Mesenchymal stem cell (in vitro differentiated cells and primary cell): ENCODE measurements around the gene GRK1.

Source experiments
- DNase-seq: peaks from one replicate; pipeline ENCODE4 v3.0.0-alpha.2; 2013
- H2AFZ ChIP-seq: one replicate; pipeline ENCODE4 v1.6.1; 2013; ENCODE audit warnings: low read depth, mild to moderate bottlenecking, control low read depth, inconsistent platforms, low read length, moderate library complexity
- H2AK5ac ChIP-seq: 2 replicates; pipeline ENCODE4 v1.6.1; 2013; ENCODE audit warnings: low read length, moderate library complexity, mild to moderate bottlenecking, inconsistent platforms; ENCODE audit not compliant: severe bottlenecking
- H2BK120ac ChIP-seq: one replicate; pipeline ENCODE4 v1.6.1; 2013; ENCODE audit warnings: low read depth, mild to moderate bottlenecking, inconsistent platforms, low read length, moderate library complexity
- H2BK12ac ChIP-seq, 2 experiments: one replicate each; pipeline ENCODE4 v1.6.1; 2013; ENCODE audit warnings: inconsistent platforms in 2 of 2, low read length in 2 of 2, mild to moderate bottlenecking in 2 of 2, moderate library complexity in 2 of 2, control low read depth in 1 of 2
- H2BK15ac ChIP-seq: one replicate; pipeline ENCODE4 v1.6.1; 2013; ENCODE audit warnings: mild to moderate bottlenecking, low read depth, inconsistent platforms; ENCODE audit not compliant: poor library complexity, severe bottlenecking
- H2BK5ac ChIP-seq: 2 replicates; pipeline ENCODE4 v1.6.1; 2013; ENCODE audit warnings: low read depth, mild to moderate bottlenecking, low read length, control low read depth, inconsistent platforms; ENCODE audit not compliant: poor library complexity, severe bottlenecking
- H3K14ac ChIP-seq, 2 experiments: one replicate each; pipeline ENCODE4 v1.6.1; 2013; ENCODE audit warnings: inconsistent platforms in 2 of 2, low read length in 2 of 2, control low read depth in 1 of 2, mild to moderate bottlenecking in 1 of 2, moderate library complexity in 1 of 2
- H3K18ac ChIP-seq, 2 experiments: one replicate each; pipeline ENCODE4 v1.6.1; 2013; ENCODE audit warnings: inconsistent platforms in 2 of 2, low read length in 2 of 2, control low read depth in 1 of 2, low read depth in 1 of 2, mild to moderate bottlenecking in 1 of 2
- H3K23ac ChIP-seq, 2 experiments: one replicate each; pipeline ENCODE4 v1.6.1; 2013; ENCODE audit warnings: inconsistent platforms in 2 of 2, low read length in 2 of 2, mild to moderate bottlenecking in 2 of 2, moderate library complexity in 2 of 2, control low read depth in 1 of 2
- H3K27ac ChIP-seq: 2 replicates; pipeline ENCODE4 v1.5.1; 2013; ENCODE audit warnings: mild to moderate bottlenecking, moderate library complexity, low read length, control low read depth, inconsistent platforms; ENCODE audit not compliant: poor library complexity, severe bottlenecking
- H3K27me3 ChIP-seq, 2 experiments: 2 replicates each; pipeline versions ENCODE4 v1.6.1 to v1.7.0; 2013; ENCODE audit warnings: low read length in 2 of 2, mild to moderate bottlenecking in 2 of 2, moderate library complexity in 2 of 2, control low read depth in 1 of 2, inconsistent platforms in 1 of 2; ENCODE audit not compliant: control insufficient read depth in 1 of 2, insufficient read depth in 1 of 2
- H3K36me3 ChIP-seq, 2 experiments: 2 replicates each; pipeline versions ENCODE4 v1.6.1 to v1.7.0; 2013; ENCODE audit warnings: low read length in 2 of 2, control low read depth in 1 of 2, inconsistent platforms in 1 of 2, low read depth in 1 of 2, mild to moderate bottlenecking in 1 of 2; ENCODE audit not compliant: insufficient read depth in 2 of 2, control insufficient read depth in 1 of 2
- H3K4ac ChIP-seq, 2 experiments: one replicate each; pipeline ENCODE4 v1.6.1; 2013; ENCODE audit warnings: inconsistent platforms in 2 of 2, low read length in 2 of 2, mild to moderate bottlenecking in 2 of 2, moderate library complexity in 2 of 2, control low read depth in 1 of 2, low read depth in 1 of 2
- H3K4me1 ChIP-seq: 2 replicates; pipeline ENCODE4 v1.6.1; 2013; ENCODE audit warnings: low read depth, low read length, control low read depth; ENCODE audit not compliant: control insufficient read depth, insufficient read depth
- H3K4me2 ChIP-seq: 2 replicates; pipeline ENCODE4 v1.6.1; 2013; ENCODE audit warnings: low read length, mild to moderate bottlenecking, inconsistent platforms; ENCODE audit not compliant: poor library complexity, severe bottlenecking
- H3K4me3 ChIP-seq, 2 experiments: 2 replicates each; pipeline versions ENCODE4 v1.5.1 to v1.7.0; 2013; ENCODE audit warnings: low read length in 2 of 2, mild to moderate bottlenecking in 2 of 2, control low read depth in 1 of 2, low read depth in 1 of 2; ENCODE audit not compliant: insufficient read depth in 1 of 2
- H3K79me1 ChIP-seq: replicated peaks from 2 replicates; pipeline ENCODE4 v1.6.1; 2013; ENCODE audit warnings: mild to moderate bottlenecking, control low read depth, low read length, inconsistent platforms; ENCODE audit not compliant: poor library complexity, severe bottlenecking
- H3K9ac ChIP-seq: 2 replicates; pipeline ENCODE4 v1.7.0; 2013; ENCODE audit warnings: mild to moderate bottlenecking, low read length, moderate library complexity
- H3K9me3 ChIP-seq: 2 replicates; pipeline ENCODE4 v1.7.0; 2013; ENCODE audit warnings: mild to moderate bottlenecking, low read length; ENCODE audit not compliant: control insufficient read depth
- H4K8ac ChIP-seq: one replicate; pipeline ENCODE4 v1.6.1; 2013; ENCODE audit warnings: inconsistent platforms, mild to moderate bottlenecking, low read length, moderate library complexity
- H4K91ac ChIP-seq: one replicate; pipeline ENCODE4 v1.6.1; 2013; ENCODE audit warnings: mild to moderate bottlenecking, low read length, inconsistent platforms
- WGBS: methylation state at CpG from one replicate; pipeline ENCODE4 v1.1.7; 2013; ENCODE audit warnings: mixed read lengths; 5-methylcytosine and 5-hydroxymethylcytosine counted together

The GRK1 gene

GRCh38 chr13:113731192-113732175, 64.5 kb downstream of the GRK1 start:
- Histone ChIP-seq H3K14ac (no peak overlapping the region), H4K8ac (no peak overlapping the region), H3K4me3 (no peak overlapping the region), H2BK15ac (no peak overlapping the region), H3K4me1 (peaks cover 6% of the 10 kb centered on the region), H2BK120ac (no peak overlapping the region), H3K4me2 (no peak overlapping the region), H2BK12ac (no peak overlapping the region), H2BK5ac (no peak overlapping the region), H2AK5ac (no peak overlapping the region), H3K9ac (no peak overlapping the region), H3K36me3 (no peaks in the 10 kb centered on the region), H3K23ac (no peak overlapping the region), H3K4ac (no peak overlapping the region), H3K27me3 (peaks cover 33 to 43% of the 10 kb centered on the region in 2 experiments), H3K18ac (no peak overlapping the region), H3K79me1 (no peaks in the 10 kb centered on the region), H3K27ac (no peak overlapping the region), H3K9me3 (peaks cover 3% of the 10 kb centered on the region), H4K91ac (no peak overlapping the region), H2AFZ (no peak overlapping the region)
- no peak for DNase-seq
- 81% methylated on average over 30 of the region's 32 CpGs for WGBS

GRCh38 chr13:113732176-113732960, 65.3 kb downstream of the GRK1 start:
- H3K9ac ChIP-seq: no peak overlapping the region
- H4K8ac ChIP-seq: no peak overlapping the region
- no peaks in the 10 kb centered on the region for H3K36me3 ChIP-seq
- 85% methylated on average over 29 of the region's 29 CpGs for WGBS
- DNase-seq: no peak
- H3K14ac ChIP-seq: no peak overlapping the region
- no peak overlapping the region for H2BK120ac ChIP-seq
- H3K9me3 ChIP-seq: no peaks in the 10 kb centered on the region
- H3K18ac ChIP-seq: no peak overlapping the region
- peaks cover 4% of the 10 kb centered on the region for H3K4me1 ChIP-seq
- H2BK12ac ChIP-seq: no peak overlapping the region
- H3K4me3 ChIP-seq: no peak overlapping the region
- H3K27me3 ChIP-seq: peaks cover 36 to 51% of the 10 kb centered on the region in 2 experiments
- H3K27ac ChIP-seq: no peak overlapping the region
- no peak overlapping the region for H2BK5ac ChIP-seq
- H3K23ac ChIP-seq: no peak overlapping the region
- H3K4me2 ChIP-seq: no peak overlapping the region
- no peak overlapping the region for H2AK5ac ChIP-seq
- H2AFZ ChIP-seq: no peak overlapping the region
- no peak overlapping the region for H3K4ac ChIP-seq
- no peaks in the 10 kb centered on the region for H3K79me1 ChIP-seq
- no peak overlapping the region for H4K91ac ChIP-seq
- H2BK15ac ChIP-seq: no peak overlapping the region

- Histone ChIP-seq H3K14ac (peak overlapping the region in 1 of 2 experiments; percentile 55), H2BK5ac (no peak overlapping the region), H2BK12ac (no peak overlapping the region), H3K18ac (no peak overlapping the region), H3K4me1 (peaks cover 4% of the 10 kb centered on the region), H3K9ac (no peak overlapping the region), H3K79me1 (no peaks in the 10 kb centered on the region), H2BK15ac (no peak overlapping the region), H2AFZ (no peak overlapping the region), H2BK120ac (no peak overlapping the region), H3K23ac (no peak overlapping the region), H3K4me2 (no peak overlapping the region), H3K4me3 (peak overlapping the region in 1 of 2 experiments; percentile 4), H3K9me3 (no peaks in the 10 kb centered on the region), H3K4ac (no peak overlapping the region), H3K27ac (no peak overlapping the region), H4K8ac (no peak overlapping the region), H4K91ac (peak overlapping the region; percentile 21), H3K36me3 (no peaks in the 10 kb centered on the region), H3K27me3 (peaks cover 34 to 58% of the 10 kb centered on the region in 2 experiments), H2AK5ac (no peak overlapping the region)
- WGBS: 92% methylated on average over 55 of the region's 55 CpGs
- DNase-seq: no peak
Measured at GRCh38 chr13:113732961-113733950, 66.2 kb downstream of the GRK1 start.
